Gastrocnemius medialis (tissue), 4 donors: ENCODE results near the gene ATP6V0D1. TPM values are rescaled to one million over a fixed set of nuclear protein-coding genes. Genes with fewer than 3 reads are reported as not detected.

Experiments used
- ATAC-seq, 2 donors: fragments of 150-250 bp; one replicate each; pipeline ENCODE4 v1.9.1; 2016
- DNase-seq, 2 donors: peaks; one replicate each; pipeline ENCODE4 v3.0.0-alpha.2; 2019
- H3K27ac ChIP-seq, 4 donors: fragments of 200-600 bp; sonication (generic); 1 replicate in 1 of 4; 2 replicates in 3 of 4; pipeline ENCODE4 v1.5.1; 2016 to 2018; ENCODE audit warnings: mild to moderate bottlenecking in 2 of 4, moderate library complexity in 1 of 4
- H3K27me3 ChIP-seq, 3 donors: fragments of 200-600 bp; sonication (generic) in 2 of 3; 1 replicate in 1 of 3; 2 replicates in 2 of 3; pipeline versions ENCODE4 v1.5.1 to v1.6.0; 2016 to 2019; ENCODE audit warnings: mild to moderate bottlenecking in 1 of 3, moderate library complexity in 1 of 3
- H3K36me3 ChIP-seq, 2 donors: fragments of 200-600 bp; sonication (generic) in 1 of 2; one replicate each; pipeline ENCODE4 v1.5.1; 2017 to 2018
- H3K4me1 ChIP-seq, 2 donors: fragments of 200-600 bp; sonication (generic) in 1 of 2; one replicate each; pipeline ENCODE4 v1.5.1; 2016 to 2017; ENCODE audit warnings: mild to moderate bottlenecking in 2 of 2
- H3K4me3 ChIP-seq, 4 donors: fragments of 200-600 bp; sonication (generic) in 3 of 4; 1 replicate in 1 of 4; 2 replicates in 3 of 4; pipeline ENCODE4 v1.5.1; 2016 to 2019; ENCODE audit warnings: mild to moderate bottlenecking in 2 of 4
- H3K9me3 ChIP-seq, 3 donors: fragments of 200-600 bp; sonication (generic) in 2 of 3; 1 replicate in 1 of 3; 2 replicates in 2 of 3; pipeline ENCODE4 v1.5.1; 2016 to 2019
- POLR2A ChIP-seq, 2 donors: fragments of 450-650 bp; IDR thresholded peaks; one replicate each; pipeline ENCODE4 v1.6.1; 2017; ENCODE audit warnings: antibody characterized with exemption in 2 of 2, mild to moderate bottlenecking in 2 of 2, moderate library complexity in 2 of 2
- in situ Hi-C, 4 donors: fragments of 200-750 bp; cut with MboI; loops; one replicate each; pipeline versions ENCODE4 v1.15.0 to v1.8.0; 2017; ENCODE audit warnings: low sequenced_read_pairs in 4 of 4
- intact Hi-C: fragments of 100-400 bp; cut with DNase I; formaldehyde crosslinking; loops from one replicate; pipeline ENCODE4 v1.15.1; 2023; ENCODE audit warnings: low total_unique reads
- total RNA-seq, 4 donors: library from RNA; depleted of rRNA; stranded (reverse); fragments of >200 nt; gene quantifications; one replicate each; pipeline versions ENCODE4 v1.1.0 to v1.2.3, GENCODE V29; 2016
- TF ChIP-seq, protein P1 (sequence below), 5 experiments: fragments of 450-650 bp in 3 of 5; fragments of 200-600 bp in 2 of 5; sonication (generic) in 2 of 5; IDR thresholded peaks in 4 of 5; conservative IDR thresholded peaks in 1 of 5; 1 replicate in 4 of 5; 2 replicates in 1 of 5; pipeline ENCODE4 v1.5.1; 2016 to 2019; ENCODE audit warnings: antibody characterized with exemption in 5 of 5, mild to moderate bottlenecking in 3 of 5, moderate library complexity in 3 of 5

Gene ATP6V0D1
- total RNA-seq, 4 donors from 2014 or later, result 117 to 211 (median 157) TPM

DNA sequence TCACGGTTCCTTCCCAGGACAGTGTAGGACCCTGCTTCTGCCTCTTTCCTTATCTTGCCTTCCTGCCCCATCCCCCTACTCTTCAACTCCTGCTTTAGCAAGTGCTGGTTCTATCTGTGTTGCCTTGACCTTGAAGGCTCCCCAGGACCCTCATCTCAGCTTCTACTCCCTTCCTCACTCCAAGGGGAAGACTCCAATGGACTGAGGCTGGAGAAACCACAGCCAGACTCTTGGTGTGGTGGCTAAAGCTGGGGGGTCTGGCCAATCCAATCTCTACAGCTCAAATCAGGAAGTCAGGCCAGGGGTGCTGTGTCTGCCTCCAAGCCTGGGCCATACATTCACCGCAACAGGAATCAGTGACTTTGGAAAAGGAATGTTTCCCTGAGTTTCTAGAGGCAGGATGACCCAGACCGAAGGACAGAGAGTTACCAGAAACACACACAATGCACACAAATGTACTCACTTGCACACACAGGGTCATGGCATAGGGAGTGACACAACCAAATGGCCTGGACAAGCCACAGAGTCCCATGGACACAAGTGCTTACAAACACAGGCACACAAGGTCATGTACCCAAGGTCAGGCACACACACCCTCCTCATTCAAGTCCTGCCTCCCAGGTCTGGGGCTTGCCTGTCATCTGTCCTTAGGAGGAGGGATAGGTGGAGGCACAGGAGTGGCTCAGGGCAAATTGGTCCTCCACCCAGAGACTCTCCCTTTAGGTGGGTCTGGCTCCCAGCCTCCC is 51.7 kb downstream of the ATP6V0D1 start:
- ATAC-seq, result no peak
- Histone ChIP-seq H3K27ac (no peak overlapping the region), H3K9me3 (no peaks in the 10 kb centered on the region), H3K4me3 (no peak overlapping the region), H3K27me3 (peaks cover 0 to 6% (median 0%) of the 10 kb centered on the region in 3 donors), H3K4me1 (peaks cover 11 to 16% of the 10 kb centered on the region in 2 donors), H3K36me3 (no peaks in the 10 kb centered on the region)
- in situ Hi-C loops (no loop called here), intact Hi-C loops (loop anchor here (5.0 kb wide), 1 partner anchor 93 kb away; no protein-coding TSS in a partner anchor)
- no peak for TF ChIP-seq POLR2A (IDR thresholded peaks at IDR 0.05)
- TF ChIP-seq, protein P1, sequence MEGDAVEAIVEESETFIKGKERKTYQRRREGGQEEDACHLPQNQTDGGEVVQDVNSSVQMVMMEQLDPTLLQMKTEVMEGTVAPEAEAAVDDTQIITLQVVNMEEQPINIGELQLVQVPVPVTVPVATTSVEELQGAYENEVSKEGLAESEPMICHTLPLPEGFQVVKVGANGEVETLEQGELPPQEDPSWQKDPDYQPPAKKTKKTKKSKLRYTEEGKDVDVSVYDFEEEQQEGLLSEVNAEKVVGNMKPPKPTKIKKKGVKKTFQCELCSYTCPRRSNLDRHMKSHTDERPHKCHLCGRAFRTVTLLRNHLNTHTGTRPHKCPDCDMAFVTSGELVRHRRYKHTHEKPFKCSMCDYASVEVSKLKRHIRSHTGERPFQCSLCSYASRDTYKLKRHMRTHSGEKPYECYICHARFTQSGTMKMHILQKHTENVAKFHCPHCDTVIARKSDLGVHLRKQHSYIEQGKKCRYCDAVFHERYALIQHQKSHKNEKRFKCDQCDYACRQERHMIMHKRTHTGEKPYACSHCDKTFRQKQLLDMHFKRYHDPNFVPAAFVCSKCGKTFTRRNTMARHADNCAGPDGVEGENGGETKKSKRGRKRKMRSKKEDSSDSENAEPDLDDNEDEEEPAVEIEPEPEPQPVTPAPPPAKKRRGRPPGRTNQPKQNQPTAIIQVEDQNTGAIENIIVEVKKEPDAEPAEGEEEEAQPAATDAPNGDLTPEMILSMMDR (IDR thresholded peaks at IDR 0.05 in 4 of 5, conservative IDR thresholded peaks at IDR 0.05 in 1 of 5), result no peak
- no peak for DNase-seq

DNA sequence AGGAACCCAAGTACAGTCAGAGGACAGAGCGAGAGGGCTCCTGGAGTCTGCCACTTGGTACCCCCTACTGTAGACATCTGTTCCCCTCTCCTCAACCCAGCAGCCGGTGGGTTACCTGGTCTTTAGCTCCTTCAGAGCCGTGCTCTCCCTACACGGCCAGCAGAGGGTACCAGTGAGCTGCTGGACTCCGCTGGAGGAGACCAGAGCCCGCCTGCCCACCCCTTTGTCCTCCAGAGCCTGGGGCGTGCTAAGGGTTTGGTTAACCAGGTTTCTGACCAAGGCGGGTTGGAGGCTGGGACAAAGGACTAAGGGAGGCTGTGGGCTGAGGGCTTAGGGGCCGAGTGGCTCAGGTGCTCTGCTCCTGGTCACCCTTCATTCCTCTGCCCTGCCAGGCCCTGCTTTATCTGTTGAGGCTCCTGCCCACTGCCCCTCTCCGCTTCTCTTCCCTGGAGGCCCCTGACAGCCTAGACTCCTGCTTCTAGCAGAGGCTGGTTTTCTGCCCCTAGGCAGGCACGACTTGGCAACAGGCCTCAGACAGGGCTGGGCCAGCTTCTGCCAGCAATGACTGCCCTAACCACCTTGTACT is 52.7 kb downstream of the ATP6V0D1 start:
- peaks cover 0 to 6% (median 0%) of the 10 kb centered on the region in 3 donors for H3K27me3 ChIP-seq
- TF ChIP-seq, protein P1 (IDR thresholded peaks at IDR 0.05 in 4 of 5, conservative IDR thresholded peaks at IDR 0.05 in 1 of 5), result peak; percentile 85 to 90 (median 87)
- no peak for TF ChIP-seq POLR2A (IDR thresholded peaks at IDR 0.05)
- no peaks in the 10 kb centered on the region for H3K9me3 ChIP-seq
- H3K4me1 ChIP-seq, result peaks cover 11 to 16% of the 10 kb centered on the region in 2 donors
- H3K4me3 ChIP-seq, result no peak overlapping the region
- no peaks in the 10 kb centered on the region for H3K36me3 ChIP-seq
- ATAC-seq, result peak; percentile 61 to 66
- no peak overlapping the region for H3K27ac ChIP-seq
- DNase-seq, result peak in 1 of 2 donors; percentile 64
- intact Hi-C loops, result loop anchor here (1.0 to 5.0 kb wide), 2 partner anchors 37 to 94 kb away; no protein-coding TSS in a partner anchor
- in situ Hi-C loops, result no loop called here

DNA sequence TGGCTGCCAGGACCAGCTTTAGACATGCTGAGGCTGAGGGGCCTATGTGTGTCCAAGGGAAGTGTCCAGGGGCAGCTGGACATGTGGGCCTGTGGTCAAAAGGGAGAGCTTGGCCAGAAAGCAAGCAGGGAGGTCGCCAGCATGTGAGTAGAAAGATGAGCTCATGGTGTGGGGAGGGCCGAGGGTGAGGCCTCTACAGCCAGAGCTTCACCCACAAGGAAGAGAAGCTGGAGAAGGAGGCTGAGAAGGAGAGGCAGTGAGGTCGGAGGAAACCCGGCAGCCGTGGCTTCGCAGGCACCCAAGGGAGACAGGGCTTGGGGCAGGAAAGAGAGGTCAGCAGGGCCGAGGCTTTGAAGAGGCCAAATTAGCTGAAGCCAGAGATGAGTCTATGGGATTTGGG is 54.0 kb downstream of the ATP6V0D1 start:
- intact Hi-C loops, result loop anchor here (5.0 kb wide), 1 partner anchor 95 kb away; no protein-coding TSS in a partner anchor
- H3K27ac ChIP-seq, result peak overlapping the region in 1 of 4 donors; percentile 13
- in situ Hi-C loops, result no loop called here
- DNase-seq (no peak), ATAC-seq (no peak)
- no peaks in the 10 kb centered on the region for H3K9me3 ChIP-seq
- no peak overlapping the region for H3K4me3 ChIP-seq
- H3K27me3 ChIP-seq, result peaks cover 0 to 6% (median 0%) of the 10 kb centered on the region in 3 donors
- H3K4me1 ChIP-seq, result peaks cover 11 to 15% of the 10 kb centered on the region in 2 donors
- no peaks in the 10 kb centered on the region for H3K36me3 ChIP-seq
- no peak for TF ChIP-seq POLR2A (IDR thresholded peaks at IDR 0.05)
- TF ChIP-seq, protein P1 (IDR thresholded peaks at IDR 0.05 in 4 of 5, conservative IDR thresholded peaks at IDR 0.05 in 1 of 5), result no peak

DNA sequence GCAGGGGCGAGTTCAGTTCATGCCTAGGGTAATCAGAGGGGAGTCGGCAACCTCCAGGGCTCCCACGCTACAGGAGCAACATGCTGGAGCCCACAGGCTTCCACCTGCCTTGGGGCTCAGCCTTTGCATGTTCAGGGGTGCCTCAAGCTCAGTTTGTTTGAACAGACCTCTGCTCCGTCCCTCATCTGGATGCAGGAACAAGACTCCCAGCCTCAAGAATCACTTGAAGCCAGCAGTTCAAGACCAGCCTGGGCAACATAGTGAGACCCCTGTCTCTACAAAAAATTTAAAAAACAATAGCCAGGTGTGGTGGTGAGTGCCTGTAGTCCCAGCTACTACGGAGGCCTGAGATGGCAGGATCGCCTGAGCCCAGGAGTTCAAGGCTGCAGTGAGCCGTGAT is 54.9 kb downstream of the ATP6V0D1 start:
- H3K36me3 ChIP-seq, result no peaks in the 10 kb centered on the region
- intact Hi-C loops, result loop anchor here (5.0 kb wide), 1 partner anchor 96 kb away; no protein-coding TSS in a partner anchor
- no peak for DNase-seq
- H3K4me1 ChIP-seq, result peaks cover 5 to 9% of the 10 kb centered on the region in 2 donors
- H3K4me3 ChIP-seq, result no peak overlapping the region
- in situ Hi-C loops, result no loop called here
- H3K27ac ChIP-seq, result no peak overlapping the region
- no peaks in the 10 kb centered on the region for H3K9me3 ChIP-seq
- H3K27me3 ChIP-seq, result peaks cover 0 to 6% (median 0%) of the 10 kb centered on the region in 3 donors
- TF ChIP-seq, protein P1 (IDR thresholded peaks at IDR 0.05 in 4 of 5, conservative IDR thresholded peaks at IDR 0.05 in 1 of 5), result no peak
- no peak for TF ChIP-seq POLR2A (IDR thresholded peaks at IDR 0.05)
- no peak for ATAC-seq
